Measurements from ENCODE around the gene GP5.

Gene GP5

DNA sequence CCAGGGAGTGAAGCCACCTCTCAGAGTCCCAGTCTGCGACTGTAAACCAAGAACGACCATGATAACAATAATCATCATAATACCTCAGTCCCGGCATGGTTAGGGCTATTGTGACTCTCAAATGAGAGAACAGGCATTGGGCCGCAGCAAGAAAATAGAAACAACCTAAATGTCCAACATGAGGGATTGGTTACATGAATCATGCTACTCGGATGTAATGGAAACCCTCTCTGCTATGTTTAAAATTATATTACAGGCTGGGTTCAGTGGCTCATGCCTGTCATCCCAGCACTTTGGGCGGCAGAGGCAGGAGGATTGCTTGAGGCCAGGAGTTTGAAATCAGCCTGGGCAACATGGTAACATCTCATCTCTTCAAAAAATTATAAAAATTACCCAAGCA is 50.7 kb downstream of the GP5 start:
- DNase-seq (ENCODE audit: low read depth), result no peak

DNA sequence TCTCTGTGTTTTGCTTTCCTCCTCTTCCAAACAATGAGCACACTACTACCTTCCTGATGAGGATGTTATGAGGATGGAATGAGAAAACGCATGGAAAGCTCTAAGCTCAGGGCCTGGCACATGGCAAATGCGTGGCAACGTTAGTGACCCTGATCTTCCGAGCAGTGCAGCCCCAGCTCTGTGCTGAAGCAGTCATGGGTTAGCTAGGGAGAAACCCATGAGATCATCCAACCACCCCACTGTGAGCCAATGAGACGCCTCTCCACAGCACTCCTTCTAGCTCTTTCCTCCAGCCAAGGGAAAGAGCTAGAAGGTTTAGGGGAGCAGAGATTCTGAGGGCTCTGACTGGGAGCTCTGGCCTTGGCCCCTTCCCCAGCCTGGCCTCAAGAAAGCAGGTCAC is 52.4 kb downstream of the GP5 start:
- DNase-seq (ENCODE audit: low read depth), result no peak

DNA sequence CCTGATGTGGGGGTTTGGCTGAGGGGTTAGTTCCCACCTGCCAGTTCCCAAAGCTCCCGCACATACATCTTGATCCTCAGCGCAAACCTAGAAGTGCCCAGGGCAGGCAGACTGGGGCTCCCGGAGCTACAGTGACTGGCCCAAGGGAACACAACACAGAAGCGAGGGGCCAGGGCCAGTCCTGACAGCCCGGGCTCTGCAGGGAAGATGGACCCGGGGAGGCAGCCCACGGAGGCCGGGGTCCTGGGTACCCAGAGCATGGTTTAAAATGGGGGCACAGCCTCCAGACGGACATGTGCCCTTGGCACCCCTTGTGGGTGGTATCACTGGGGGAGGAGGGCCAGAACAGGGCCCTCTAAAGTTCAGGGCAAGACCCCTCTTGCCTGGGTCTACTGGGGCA is 53.0 kb downstream of the GP5 start:
- DNase-seq (ENCODE audit: low read depth), result no peak

Data from activated T-helper 1 cell treated with Interleukin-2 at 50 U/mL for 16 hours (primary cell).